MM.1S (cell line): ENCODE results near the gene CADM3.

Experiments
- EZH2 ChIP-seq: fragments of 300-600 bp; sonication (generic); optimal IDR thresholded peaks from 2 replicates; pipeline ENCODE3; 2017; ENCODE audit warnings: low read depth, mild to moderate bottlenecking, antibody characterized with exemption, low read length, mixed read lengths
- EZH2phosphoT487 ChIP-seq: fragments of 300-600 bp; sonication (generic); IDR thresholded peaks from 2 replicates; pipeline ENCODE4 v1.6.1; 2018; ENCODE audit warnings: antibody characterized with exemption, low read length
- TF ChIP-seq, protein P1 (sequence below): fragments of 300-600 bp; sonication (generic); IDR thresholded peaks from 2 replicates; pipeline ENCODE4 v1.5.1; 2016; ENCODE audit warnings: antibody characterized with exemption, low read length, mixed read lengths

GRCh38 chr1:159205225-159205624 lies 33.8 kb downstream of the CADM3 start:
- TF ChIP-seq, protein P1, sequence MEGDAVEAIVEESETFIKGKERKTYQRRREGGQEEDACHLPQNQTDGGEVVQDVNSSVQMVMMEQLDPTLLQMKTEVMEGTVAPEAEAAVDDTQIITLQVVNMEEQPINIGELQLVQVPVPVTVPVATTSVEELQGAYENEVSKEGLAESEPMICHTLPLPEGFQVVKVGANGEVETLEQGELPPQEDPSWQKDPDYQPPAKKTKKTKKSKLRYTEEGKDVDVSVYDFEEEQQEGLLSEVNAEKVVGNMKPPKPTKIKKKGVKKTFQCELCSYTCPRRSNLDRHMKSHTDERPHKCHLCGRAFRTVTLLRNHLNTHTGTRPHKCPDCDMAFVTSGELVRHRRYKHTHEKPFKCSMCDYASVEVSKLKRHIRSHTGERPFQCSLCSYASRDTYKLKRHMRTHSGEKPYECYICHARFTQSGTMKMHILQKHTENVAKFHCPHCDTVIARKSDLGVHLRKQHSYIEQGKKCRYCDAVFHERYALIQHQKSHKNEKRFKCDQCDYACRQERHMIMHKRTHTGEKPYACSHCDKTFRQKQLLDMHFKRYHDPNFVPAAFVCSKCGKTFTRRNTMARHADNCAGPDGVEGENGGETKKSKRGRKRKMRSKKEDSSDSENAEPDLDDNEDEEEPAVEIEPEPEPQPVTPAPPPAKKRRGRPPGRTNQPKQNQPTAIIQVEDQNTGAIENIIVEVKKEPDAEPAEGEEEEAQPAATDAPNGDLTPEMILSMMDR, result no peak
- TF ChIP-seq EZH2 (no peak), EZH2phosphoT487 (no peak)
